Measurements from ENCODE around the gene TMEM151A. TPM values are rescaled to one million over a fixed set of nuclear protein-coding genes. Genes with fewer than 3 reads are reported as not detected.

The TMEM151A gene
- total RNA-seq, 4 donors from 2014 or later = not detected

- no peak for TF ChIP-seq CTCF (IDR thresholded peaks at IDR 0.05; ENCODE audit: low read depth)
Observed at GRCh38 chr11:66302656-66303055, 11.0 kb downstream of the TMEM151A start.

DNA sequence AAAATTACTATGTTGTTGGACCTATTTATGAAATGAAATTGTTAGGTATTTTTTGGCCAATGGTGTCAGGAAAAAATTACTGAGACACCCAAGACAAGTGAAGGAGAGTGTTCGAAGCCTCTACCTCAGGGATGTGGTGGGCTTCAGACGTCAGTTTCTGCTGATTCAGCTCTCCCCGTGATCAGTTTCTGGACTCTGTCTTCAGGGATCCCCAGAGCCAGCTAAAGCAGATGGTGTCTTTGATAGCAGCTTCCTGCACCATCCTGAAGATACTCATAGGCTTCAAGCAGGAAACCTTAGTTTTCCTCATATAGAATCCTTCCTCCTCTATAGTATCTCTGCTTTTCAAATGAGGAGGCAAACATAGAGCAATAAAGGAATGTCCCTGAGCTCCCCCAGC, 17.8 kb downstream of the TMEM151A start:
- TF ChIP-seq CTCF (IDR thresholded peaks at IDR 0.05; ENCODE audit: low read depth) = no peak

GRCh38 chr11:66310324-66310723, 18.6 kb downstream of the TMEM151A start:
- TF ChIP-seq CTCF (IDR thresholded peaks at IDR 0.05; ENCODE audit: low read depth) = no peak

DNA sequence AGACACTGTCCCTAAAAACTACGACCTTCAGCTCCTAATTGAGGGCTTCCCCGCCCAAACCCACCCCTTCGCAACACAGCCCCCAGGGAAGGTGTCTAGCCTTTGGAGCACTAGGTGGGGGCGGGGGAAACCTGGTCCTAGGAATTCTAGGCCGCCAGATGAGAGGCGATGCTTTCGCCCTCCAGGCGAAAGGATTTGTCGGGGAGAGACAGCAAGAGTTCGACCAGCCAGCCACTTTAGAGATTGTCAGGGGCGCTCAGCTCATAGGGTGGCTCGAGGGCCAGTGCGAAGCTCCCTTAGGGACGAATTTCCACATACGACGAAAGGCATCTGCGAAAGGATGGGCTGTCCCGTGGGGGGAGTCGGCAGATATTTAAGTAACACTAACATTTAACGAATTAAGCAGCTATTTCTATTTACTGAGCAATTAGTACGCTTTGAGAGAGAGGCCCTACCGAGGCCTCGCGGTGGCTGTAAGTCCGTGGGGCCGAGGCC, 19.8 kb downstream of the TMEM151A start:
- TF ChIP-seq CTCF (IDR thresholded peaks at IDR 0.05; ENCODE audit: low read depth) = no peak

- TF ChIP-seq CTCF (IDR thresholded peaks at IDR 0.05; ENCODE audit: low read depth) = no peak
Observed at GRCh38 chr11:66311965-66312548, 20.4 kb downstream of the TMEM151A start.

- no peak for TF ChIP-seq CTCF (IDR thresholded peaks at IDR 0.05; ENCODE audit: low read depth)
Observed at GRCh38 chr11:66312549-66313320, 21.0 kb downstream of the TMEM151A start.

DNA sequence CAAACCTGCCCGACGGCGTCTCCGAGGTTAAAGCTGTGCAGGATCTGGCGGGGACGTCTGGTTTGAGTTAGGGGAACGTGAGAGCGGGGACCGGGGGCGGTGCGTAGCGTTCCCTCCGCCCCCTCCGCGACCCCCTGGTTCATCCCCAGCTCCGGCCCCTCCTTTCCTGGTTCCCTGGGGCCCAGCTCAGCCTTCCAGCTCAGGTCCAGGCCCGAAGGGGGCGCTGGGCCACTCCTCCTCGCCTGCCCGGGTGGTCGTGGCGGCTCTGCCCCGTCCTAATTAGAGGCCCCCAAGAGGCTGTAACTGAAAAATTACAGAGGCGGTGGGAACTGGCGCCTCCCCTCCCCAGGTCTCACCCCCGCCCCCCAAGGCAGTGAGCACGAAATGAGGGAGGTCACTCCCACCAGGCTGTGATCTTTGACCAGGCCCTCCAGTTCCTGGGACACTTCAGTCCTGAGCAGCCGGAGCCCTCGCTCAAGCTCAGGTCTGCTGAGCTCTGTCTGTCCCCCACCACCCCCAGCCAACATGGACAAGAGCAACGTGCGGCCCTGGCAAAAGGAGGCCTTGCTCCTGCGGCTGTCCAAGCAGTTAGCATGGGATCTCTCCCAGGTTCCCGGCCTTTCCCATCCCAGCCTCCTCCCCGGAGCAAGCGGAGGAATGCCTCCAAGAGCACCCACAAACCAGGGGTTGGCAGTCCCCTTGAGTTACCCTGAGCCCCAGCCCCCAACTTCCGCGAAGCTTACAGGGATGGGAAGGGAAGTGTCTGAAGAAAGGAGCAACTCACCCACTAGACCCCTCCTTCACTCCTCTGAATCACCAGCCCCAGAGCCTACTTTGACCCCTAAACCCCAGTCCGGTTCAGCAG, 21.9 kb downstream of the TMEM151A start:
- no peak for TF ChIP-seq CTCF (IDR thresholded peaks at IDR 0.05; ENCODE audit: low read depth)
